Endometrial microvascular endothelial cells (primary cell): ENCODE results near the gene TULP4. TPM values are rescaled to one million over a fixed set of nuclear protein-coding genes. Genes with fewer than 3 reads are reported as not detected.
"Not testable (repeated sequence)": the region's sequence is repeated elsewhere in the genome, so short reads cannot be mapped to it uniquely, and the experiment has no call there.

Experiments
- in situ Hi-C: cut with HindIII; loops from 2 replicates; pipeline ENCODE4 v1.10.0; 2017; ENCODE audit warnings: low sequenced_read_pairs, low pct_unique_long_range_greater_than_20kb; ENCODE audit errors: inconsistent ontology term
- total RNA-seq: library from RNA; depleted of rRNA; stranded (reverse); fragments of >200 nt; gene quantifications from one replicate; pipeline ENCODE4 v1.2.3, GENCODE V29; 2015; ENCODE audit errors: inconsistent ontology term

TULP4 gene
- total RNA-seq, 1 donor from 2014 or later, result 22.7 TPM

DNA sequence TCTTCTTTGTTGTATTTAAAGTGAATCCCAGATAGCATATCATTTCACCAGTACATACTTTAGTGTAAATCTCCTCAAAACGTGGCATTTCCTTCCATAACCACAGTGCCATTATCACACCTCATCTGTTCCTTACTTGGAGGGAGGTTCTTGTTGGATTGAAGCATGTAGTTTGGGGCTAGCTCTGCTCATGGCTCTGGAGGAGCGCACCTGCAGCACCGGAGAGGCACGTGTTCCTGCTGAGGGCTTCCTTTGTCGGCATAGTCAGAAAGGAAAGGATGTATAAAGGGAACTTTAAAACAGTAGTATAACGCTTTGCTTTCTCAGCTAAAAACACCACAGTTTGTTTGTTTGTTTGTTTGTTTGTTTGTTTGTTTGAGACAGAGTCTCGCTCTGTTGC, 126.0 kb downstream of the TULP4 start:
- in situ Hi-C loops, result no loop called here

DNA sequence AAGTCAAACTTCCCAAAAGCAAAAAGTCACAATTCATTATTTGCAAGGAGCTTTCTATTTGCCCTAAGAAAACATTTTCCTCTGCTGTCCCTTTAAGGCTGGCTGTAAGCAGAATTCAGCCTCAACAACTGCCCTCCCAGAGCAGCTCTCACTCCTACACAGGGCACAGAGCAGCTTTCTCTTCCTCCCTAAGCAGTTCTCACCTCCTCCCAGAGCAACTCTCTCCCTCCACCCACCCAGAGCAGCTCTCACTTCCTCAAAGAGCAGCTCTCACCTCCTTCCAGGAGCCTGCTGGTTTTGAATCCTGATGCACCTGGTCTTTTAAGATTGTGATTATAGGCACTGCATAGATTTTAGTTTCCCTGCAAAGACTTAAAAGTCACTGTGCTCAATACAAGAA, 127.0 kb downstream of the TULP4 start:
- in situ Hi-C loops, result no loop called here

DNA sequence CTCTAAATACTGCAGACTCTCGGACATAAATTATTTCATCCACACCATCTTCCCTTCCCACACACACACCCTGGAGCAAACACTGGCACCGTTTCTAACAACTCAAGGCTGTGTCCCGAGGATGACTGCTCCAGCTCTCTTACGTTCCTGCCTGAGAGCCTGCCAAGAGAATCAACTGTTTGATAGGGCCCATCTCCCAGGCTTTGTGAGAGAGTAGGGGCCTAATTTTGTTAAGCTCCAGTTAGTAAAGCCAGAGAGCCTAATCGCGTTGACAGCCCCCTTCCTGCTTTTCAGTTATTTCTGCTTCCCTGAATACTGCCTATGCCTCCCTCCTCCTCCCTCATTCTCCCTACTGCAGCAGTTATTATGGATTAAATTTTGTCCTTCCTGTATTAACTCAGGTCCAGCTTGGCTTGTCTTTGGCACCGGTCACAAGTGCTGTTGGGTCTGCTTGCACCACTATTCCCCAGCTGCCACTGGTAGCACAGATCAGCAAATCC, 129.5 kb downstream of the TULP4 start:
- in situ Hi-C loops, result no loop called here

DNA sequence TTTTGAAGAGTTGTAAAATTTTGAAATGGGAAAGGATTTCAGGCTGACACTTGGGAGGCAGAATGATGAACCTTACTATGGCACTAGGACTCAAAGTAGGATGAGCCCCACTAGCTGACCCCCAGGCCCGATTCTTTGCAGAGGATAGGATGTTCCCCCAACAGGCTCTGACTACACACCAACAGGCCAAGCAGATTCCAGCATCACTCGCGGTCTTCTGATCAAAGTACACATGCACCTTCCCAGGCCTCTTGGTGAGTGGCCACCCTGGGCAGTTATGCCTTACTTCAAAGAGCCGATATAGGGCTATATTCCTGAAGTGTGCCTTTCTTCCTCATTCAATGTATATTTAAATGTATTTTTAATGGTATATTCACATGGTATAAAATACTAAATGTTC, 130.0 kb downstream of the TULP4 start:
- in situ Hi-C loops, result no loop called here

DNA sequence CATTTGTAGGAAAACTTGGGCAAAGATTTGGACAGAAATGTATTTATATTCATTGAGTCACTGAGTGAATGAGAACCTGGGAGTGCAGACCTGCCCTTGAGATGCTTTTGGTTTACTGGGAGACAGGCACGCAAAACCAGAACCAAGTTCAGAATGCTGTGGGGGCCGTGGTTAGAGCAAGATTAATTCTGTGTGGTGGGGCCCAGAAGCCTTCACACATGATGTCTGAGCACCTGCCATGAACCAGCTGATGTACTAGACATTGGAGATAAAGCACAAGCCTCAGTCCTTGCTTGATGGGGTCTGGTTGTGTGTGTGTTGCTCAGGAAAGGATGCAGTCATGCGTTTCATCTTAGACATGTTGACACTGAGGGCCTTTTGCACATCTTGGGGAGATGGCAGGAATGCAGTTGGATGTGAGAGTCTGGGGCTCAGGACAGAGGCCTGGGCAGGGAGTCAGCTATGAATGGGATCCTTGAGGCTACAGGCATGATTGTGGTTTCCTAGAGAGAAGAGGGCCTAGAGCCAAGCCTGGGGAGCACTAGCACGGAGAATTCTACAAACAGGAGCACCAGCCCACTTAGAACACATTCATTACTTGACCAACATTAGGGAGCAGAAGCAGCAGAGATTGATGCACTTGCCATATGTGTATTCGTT, 133.3 kb downstream of the TULP4 start:
- in situ Hi-C loops, result no loop called here

DNA sequence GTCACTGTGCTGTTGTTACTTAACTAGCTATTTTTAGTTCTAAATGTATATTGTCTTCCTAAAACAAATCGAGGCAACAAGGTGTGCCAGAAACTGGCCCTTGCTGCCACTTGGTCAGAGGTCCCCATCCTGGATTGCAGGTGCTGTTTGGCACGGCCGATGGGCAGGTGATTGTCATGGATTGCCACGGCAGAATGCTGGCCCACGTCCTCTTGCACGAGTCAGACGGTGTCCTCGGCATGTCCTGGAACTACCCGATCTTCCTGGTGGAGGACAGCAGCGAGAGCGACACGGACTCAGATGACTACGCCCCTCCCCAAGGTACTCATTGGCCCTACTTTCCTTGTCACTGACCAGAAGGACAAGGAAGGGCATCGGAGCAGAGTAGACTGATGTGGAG, 136.6 kb downstream of the TULP4 start:
- in situ Hi-C loops, result no loop called here

DNA sequence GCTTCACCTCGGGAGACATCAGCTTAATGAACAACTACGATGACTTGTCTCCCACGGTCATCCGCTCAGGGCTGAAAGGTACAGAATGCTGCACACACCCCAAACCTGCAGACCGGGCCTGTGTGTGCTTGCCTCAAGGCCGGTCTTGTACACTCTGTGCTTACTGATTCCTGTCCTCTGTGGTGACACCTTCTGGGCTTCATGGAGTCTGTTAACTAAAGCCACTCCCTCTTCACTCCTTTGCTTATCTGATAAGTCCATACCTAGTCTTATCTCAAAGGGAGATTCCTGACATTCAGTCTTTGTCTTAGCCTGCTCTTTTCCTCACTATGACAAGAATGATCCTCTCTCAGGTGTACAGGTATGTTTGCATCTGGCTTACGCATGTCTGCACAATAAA, 139.9 kb downstream of the TULP4 start:
- in situ Hi-C loops, result no loop called here

DNA sequence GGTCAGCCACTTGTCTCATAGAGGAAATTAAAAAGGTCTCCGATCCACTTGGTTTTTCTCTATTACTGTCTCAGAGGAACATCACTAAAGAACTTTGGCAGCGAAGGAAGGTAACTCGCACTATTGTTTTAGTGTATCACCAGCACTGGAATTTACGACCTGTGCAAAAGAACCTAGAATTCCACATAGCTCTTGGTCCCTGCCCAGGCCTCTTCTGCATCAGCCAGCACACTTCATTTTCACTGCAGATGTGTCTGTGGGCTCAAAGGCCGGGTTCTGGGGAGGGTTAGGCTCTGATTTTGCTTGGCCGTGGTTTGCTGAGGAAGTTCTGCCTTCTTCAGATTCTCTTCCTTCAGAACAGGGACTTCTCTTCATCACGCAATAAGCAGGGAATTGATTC, 144.9 kb downstream of the TULP4 start:
- in situ Hi-C loops, result no loop called here

DNA sequence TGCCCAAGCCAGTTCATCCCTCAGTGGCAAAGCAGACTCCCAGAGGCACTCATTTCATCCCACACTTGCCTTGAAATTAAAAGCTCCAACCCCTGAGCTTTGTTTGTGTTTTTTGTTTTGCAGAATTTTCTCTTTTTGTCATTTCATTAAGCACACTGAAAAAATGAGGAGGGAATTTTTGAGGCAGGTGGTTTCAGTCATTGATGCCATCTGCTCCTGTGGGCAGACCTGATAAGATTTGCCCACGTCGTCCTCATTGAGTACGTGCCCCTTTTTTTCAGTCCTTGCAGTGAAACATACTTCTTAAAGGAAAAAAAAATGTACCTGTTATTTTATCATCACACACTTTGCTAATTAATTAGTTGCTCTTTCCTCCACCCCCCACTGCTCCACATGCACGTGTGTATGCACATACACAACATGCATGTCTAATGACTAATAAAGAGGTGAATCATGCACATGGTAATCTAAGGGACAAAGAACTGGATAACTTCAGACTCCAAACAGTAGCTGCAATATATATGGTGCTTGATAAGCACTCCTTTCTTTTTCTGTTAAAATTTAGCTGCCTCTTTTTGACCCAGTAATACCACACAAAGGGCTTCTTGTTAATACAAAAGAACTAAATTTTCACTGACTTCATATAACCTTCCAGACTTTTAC, 145.5 kb downstream of the TULP4 start:
- in situ Hi-C loops, result no loop called here

DNA sequence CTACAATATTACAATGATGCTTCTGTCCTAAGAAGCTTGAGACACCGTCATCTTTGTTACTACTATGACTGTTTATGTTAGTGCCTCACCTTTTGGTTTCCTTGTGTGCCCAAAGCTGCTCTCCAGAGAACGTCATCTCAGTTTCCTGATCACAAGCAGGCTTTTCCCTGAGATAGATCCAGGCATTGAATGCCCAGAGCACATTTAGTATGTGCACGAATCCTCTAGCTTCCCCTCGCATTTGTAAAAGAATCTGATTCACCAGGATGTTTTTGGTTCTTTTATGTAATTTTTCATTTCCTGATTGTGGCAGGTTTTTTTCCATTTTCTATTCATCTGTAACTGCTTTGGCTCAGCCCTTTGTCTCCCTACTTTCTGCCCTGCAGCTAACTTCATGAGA, 147.5 kb downstream of the TULP4 start:
- in situ Hi-C loops, result no loop called here

DNA sequence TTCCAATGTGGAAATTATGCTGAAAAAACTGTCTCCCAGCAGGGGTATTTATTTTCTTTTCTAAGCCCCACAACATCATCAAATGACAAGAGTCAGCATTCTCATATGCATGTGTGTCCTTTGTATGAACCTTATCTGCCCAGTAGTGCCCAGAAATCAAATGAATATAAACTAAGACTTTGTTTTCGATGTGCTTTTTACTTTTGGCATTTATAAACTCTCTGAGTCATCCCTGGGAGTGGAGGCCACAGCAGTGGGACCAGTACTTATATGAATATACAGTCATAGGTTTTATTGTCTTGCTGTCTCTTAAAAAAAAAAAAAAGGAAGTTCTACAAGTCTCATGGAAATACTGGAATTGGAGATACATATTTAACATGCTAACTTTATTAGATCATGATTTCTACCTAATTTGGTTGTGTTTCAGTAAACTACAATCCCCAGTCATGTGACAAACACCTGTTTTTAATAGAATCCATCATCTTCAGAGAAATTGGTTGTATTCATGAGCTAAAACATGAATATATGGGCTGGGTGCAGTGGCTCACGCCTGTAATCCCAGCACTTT, 148.4 kb downstream of the TULP4 start:
- in situ Hi-C loops, result no loop called here

DNA sequence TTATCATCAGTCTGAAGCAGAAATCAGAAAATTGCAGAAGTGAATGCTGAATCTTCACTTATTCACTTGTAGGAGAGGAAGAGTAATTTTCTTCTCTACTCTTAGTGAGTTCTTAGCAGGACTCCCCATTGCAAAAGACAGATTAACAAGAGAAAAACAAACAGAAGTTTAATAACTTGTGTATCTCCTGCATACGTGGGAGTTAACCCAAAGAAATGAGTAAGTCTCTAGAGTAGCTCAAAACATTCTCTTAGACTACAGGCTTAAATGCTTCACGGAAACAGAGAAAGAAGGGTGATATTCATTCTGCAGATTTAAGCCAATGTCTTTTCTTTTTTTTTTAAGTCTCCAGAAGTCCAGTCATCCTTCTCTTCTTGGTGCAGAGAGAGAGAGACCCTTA, 149.7 kb downstream of the TULP4 start:
- in situ Hi-C loops, result no loop called here

DNA sequence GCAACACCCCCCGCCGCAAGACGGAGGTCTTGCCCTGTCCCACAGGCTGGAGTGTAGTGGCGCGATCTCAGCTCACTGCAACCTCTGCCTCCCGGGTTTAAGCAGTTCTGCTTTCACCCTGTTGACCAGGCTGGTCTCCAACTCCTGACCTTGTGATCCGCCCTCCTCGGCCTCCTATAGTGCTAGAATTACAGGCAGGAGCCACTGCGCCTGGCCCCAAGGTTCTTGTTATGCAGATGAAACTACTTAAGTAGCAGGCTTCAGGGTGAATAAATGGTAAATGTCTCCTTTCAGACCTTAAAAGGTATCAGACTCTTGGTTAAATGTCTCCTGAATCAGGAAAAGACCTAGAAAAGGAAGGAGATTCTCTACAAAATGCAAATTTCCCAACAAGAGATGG, 152.2 kb downstream of the TULP4 start:
- in situ Hi-C loops, result no loop called here

DNA sequence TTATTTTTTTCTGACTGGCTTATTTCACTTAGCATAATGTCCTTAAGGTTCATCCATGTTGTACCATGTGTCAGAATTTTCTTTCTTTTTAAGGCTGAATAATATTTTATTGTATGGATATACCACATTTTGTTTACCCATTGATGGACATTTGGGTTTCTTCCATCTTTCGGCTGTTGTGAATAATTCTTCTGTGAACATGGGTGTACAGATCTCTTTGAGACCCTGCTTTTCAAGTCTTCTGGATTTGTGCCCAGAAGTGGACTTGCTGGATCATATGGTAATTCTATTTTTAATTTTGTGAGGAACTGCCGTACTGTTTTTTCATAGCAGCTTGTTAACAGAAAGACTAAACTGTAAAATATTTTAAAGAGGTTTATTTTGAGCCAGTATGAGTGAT, 153.0 kb downstream of the TULP4 start:
- in situ Hi-C loops, result no loop called here

DNA sequence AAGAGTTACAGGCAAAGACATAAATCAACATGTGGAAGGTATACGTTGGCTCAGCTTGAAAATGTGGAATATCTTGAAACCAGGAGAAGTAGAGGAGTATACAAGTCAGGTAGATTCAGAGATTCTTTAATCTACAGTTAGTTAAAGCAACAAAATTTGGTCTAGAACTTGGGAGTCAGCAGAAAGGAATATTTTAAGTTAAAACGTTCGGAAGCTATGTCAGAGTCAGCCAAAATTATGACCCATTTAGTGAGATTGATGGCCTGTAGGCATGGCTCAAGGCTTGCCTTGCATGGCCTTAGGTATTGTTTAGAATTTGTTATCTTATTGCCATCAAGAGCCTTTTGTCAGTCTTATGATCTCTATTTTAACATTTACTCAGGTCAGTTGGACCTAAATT, 153.5 kb downstream of the TULP4 start:
- in situ Hi-C loops, result no loop called here

DNA sequence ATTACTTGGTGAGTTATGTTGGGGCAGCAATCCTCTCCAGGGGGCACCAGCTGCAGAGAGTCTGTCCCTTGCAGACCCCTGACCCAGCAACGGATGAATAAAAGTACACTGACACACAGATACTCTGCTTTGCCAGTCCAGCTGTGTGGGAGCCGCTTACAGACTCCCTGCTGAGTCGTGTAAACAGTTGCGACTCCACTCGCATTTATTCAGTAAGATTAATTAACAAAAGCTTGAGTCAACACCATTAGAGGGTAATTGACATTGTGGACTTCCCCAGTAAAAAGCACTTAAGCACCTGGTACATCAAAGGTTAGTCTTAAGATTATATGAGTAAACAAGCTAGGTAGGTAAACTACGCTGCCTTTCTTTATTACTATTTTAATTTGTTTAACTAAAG, 155.7 kb downstream of the TULP4 start:
- in situ Hi-C loops, result no loop called here

DNA sequence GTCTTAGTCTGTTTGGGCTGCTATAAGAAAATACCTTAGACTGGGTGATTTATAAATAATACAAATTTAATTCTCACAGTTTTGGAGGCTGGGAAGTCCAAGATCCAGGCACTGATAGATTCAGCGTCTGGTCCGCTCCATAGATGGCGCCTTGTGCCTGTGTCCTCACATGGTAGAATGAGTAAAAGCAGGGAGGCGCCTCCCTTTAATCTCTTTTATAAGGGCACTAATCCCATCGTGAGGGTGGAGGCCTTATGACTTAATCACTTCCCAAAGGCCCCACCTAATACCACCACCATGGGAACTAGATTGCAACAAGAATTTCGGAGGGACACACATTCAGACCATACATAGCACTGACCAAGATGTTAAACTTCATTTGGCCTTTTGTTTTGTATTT, 156.4 kb downstream of the TULP4 start:
- in situ Hi-C loops, result no loop called here

DNA sequence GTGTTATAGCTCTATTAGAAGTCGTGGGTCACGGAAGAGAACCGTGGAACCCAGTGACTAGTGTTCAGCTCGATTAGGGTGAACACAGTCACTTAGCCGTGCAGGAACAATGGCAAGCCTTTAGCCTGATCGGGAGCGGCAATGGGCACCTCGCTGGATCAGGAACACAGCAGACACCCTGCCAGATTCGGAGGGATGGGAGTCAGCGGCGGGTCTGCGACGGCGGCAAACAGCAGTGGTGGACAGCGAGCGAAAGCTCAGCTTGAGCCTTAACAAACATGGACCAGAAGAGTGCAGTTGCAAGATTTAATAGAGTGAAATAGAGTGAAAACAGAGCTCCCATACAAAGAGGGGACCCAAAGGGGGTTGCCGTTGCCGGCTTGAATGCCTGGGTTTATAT, 157.8 kb downstream of the TULP4 start:
- in situ Hi-C loops, result not testable (repeated sequence)

DNA sequence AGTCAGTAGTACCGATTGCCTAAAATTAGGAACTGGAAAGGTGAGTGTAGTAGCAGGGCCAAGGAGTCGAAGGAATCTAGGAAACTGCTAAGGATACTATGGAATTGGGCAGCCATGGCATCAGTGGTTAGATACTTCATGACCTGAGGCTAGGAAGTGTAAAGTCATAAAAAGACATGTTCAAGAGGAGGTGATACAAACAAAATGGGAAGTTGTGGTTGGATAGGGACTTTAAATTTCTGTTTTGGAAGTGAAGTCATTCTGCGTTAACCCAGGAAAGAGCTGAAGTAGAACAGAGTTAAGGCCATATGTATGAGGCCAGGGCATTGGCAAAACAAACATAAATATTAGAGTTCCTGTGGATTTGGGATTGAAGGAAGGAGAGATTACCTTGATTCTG, 159.1 kb downstream of the TULP4 start:
- in situ Hi-C loops, result no loop called here

DNA sequence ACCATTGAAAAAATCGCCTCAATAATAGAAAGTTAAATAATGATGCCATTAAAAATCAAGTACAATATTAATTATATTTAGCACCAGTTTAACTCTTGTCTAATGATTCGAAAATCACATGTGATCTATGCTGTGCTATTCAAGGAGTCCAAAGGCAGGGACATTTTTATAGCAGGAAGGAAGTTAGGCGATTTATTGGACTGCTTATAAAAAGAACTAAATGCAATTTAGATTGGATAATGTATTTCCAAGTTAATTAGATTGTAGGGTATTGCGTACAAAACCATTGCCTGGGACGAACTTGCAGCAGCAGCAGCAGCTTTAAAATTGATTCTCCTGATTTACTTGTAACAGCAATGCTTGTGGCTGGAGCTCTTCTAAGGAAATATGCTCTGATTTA, 160.2 kb downstream of the TULP4 start:
- in situ Hi-C loops, result no loop called here
